GM21528 (cell line): ENCODE data around the gene GMDS.

Experiments used
- ATAC-seq: cut with Tn5 transposase; IDR thresholded peaks from one replicate; pipeline ENCODE4 v1.9.1; 2021; ENCODE audit warnings: mild to moderate bottlenecking, moderate library complexity; ENCODE audit not compliant: unreplicated experiment, low FRiP score

Gene GMDS

GRCh38 chr6:2054516-2055067 is 190.8 kb downstream of the GMDS start:
- no peak for ATAC-seq

DNA sequence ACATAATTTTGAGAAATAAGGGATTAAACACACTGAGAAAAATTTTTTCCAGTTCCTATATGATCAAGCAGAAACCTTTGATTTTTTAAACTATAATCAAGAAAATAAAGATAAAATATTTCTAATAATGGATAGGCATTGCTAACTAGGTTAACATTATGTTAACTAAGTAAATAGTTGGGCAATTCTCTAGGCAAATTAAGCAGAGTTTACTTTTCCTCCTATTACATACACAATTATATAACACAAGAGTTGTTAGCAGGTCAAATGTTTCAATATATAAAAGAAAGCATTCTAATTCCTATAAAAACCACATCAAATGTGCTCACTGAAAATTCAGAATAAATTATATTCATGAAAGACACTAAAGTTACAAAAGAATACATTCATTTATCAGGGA is 191.7 kb downstream of the GMDS start:
- ATAC-seq: no peak

DNA sequence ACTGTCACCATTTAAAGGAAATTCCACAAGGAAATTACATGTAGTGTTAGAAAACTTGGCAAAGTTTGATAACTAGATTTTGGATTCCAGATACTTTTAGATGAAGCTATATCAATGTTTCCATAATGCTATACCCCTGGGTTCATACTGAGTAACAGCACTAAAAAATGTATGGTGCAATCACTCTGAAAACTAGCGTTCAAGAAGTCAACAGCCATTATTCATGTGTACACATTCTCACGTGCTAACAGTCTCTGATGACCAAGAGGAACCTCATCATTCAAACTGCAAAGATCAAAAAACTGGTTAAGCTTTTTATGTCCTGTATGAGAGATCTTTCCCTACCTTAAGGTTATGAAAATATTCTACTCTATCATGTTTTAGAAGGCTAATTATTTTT is 197.6 kb downstream of the GMDS start:
- ATAC-seq: no peak

GRCh38 chr6:2044192-2044591 is 201.2 kb downstream of the GMDS start:
- no peak for ATAC-seq

GRCh38 chr6:2042956-2043648 is 202.3 kb downstream of the GMDS start:
- no peak for ATAC-seq

- ATAC-seq: no peak
These were observed 207.3 kb downstream of the GMDS start for GRCh38 chr6:2038092-2038491.

DNA sequence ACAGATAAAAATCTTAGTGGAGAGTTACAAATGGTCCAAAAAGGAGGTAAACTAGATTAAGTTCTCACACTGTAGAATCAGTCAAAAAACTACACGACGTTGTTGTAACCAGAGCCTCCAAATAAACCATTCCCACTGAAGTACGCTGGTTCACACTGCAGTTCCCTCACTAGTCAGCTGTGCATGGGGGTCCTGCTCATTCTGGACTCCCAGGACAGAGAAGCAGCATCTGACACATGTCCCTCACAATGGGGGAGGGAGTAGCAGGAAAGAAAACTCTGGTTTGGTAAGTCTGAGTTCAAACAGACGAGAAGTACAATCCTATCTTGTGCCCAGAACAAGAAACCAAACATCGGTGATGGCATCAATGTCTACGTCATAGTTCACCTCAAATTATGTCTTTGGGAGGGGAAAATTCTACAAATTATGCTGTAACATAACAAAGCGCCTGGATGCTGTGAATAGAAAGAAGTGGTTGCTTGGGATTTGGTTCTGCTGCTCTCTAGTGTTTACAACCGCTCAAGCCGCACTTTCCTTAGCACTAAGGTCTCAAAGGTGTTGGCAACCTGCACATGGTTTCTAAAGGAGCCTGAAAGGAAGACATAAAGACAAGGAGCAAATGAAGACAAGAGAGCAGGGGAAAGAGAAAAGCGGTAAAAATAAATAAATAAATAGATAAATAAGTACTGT is 208.0 kb downstream of the GMDS start:
- ATAC-seq: no peak

- ATAC-seq: no peak
These were observed 208.7 kb downstream of the GMDS start for GRCh38 chr6:2036710-2037023.

- no peak for ATAC-seq
These were observed 209.3 kb downstream of the GMDS start for GRCh38 chr6:2035826-2036709.

- no peak for ATAC-seq
These were observed 210.4 kb downstream of the GMDS start for GRCh38 chr6:2035046-2035445.

DNA sequence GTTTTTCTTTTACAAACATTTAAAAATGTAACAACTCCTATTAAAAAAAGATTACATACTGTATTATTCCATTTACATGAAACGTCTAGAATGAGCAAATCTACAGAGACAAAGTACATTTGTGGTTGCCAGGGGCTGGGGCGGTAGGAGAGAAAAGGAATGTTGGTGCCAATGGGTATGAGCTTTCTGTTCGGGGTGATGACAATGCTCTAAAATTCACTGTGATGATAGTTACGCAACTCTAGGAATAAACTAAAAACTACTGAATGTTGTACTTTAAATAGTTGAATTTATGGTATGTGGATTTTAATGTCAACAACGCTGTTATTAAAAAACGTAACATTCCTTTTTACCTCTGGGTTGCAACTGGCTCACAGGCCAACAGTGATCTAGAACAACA is 211.1 kb downstream of the GMDS start:
- ATAC-seq: no peak

DNA sequence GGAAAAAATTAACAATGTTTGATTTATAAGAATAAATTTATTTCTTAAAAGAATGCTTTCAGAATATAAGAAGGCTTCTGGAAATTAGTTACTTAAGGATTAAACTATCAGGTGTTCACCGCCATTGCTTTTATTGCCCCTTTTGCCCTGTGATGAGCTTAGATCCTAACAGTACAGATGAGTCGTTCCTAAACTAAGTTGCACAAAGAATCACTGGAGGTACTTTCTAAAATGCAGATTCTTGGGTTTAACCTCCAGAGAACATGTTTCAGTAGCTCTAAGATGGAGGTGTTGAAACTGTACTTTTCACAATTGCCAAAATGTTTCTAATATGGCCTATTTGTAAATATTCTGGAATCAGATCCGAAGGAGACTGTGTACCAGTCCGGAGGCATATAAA is 211.9 kb downstream of the GMDS start:
- ATAC-seq: no peak

DNA sequence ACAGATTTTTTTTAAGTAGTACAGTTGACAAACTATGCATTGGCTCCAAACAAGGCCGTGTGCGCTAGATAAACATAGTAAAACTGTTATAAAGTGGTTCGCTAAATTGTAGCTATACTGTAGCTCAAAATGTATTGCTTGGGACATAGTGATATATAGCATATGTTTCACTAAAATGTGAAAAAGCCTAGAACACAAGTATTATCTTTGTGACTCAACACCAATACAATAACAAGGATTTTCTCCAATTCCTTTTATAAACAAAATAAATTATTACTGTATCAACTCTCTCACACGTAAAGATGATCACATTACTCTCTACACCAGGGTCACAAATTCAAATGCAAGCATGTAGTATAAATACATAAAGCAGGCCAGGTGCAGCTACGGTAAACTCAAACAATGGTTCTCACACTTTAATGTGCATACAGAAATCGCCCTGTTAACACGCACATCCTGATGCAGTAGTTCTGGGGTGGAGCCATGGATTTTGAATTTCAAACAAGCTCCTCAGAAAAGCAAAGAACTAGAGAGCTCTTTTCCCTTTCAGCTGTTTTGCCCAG is 214.6 kb downstream of the GMDS start:
- no peak for ATAC-seq

DNA sequence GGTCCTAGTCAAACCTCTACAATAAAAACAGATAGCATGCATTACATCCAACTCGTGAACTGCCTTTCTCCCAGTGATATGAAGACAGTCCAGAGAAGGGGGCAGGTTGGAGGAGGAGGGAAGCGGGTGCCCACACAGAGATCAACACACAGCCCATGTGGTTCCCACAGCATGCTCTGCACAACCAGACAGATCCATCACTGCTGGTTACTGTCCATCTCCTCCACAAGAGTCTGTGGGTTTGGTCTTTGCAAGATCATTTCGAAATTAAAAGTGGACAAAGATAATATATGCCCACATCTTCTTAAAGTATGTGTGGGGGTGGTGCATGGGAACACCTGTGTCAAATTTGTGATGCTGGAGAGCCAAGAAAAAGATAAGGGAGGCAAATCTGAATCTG is 215.5 kb downstream of the GMDS start:
- no peak for ATAC-seq

GRCh38 chr6:2029130-2029794 is 216.1 kb downstream of the GMDS start:
- ATAC-seq: no peak

GRCh38 chr6:2028457-2029038 is 216.9 kb downstream of the GMDS start:
- peak; percentile 75 for ATAC-seq

- ATAC-seq: no peak
These were observed 219.3 kb downstream of the GMDS start for GRCh38 chr6:2026133-2026532.

- no peak for ATAC-seq
These were observed 223.7 kb downstream of the GMDS start for GRCh38 chr6:2021713-2022125.

GRCh38 chr6:2020909-2021308 is 224.5 kb downstream of the GMDS start:
- ATAC-seq: no peak

GRCh38 chr6:2019051-2019450 is 226.4 kb downstream of the GMDS start:
- no peak for ATAC-seq
